T-helper 2 cell (primary cell): ENCODE results near the gene EIF2D.

Experiments used
- DNase-seq, 5 experiments: peaks; one replicate each; pipeline versions ENCODE4 v3.0.0 to v3.0.0-alpha.2; 2012 to 2022

Gene EIF2D

GRCh38 chr1:206569556-206569955 is 42.7 kb downstream of the EIF2D start:
- no peak for DNase-seq

- DNase-seq: no peak
Observed at GRCh38 chr1:206568779-206569352, 43.4 kb downstream of the EIF2D start.

- DNase-seq: no peak
Observed at GRCh38 chr1:206568256-206568655, 44.0 kb downstream of the EIF2D start.

GRCh38 chr1:206566999-206567398 is 45.3 kb downstream of the EIF2D start:
- DNase-seq: no peak

- no peak for DNase-seq
Observed at GRCh38 chr1:206565995-206566394, 46.3 kb downstream of the EIF2D start.

- peak in 1 of 5 experiments; percentile 45 for DNase-seq
Observed at GRCh38 chr1:206563367-206564207, 48.7 kb downstream of the EIF2D start.

GRCh38 chr1:206560007-206560716 is 52.1 kb downstream of the EIF2D start:
- no peak for DNase-seq

GRCh38 chr1:206559672-206559995 is 52.6 kb downstream of the EIF2D start:
- no peak for DNase-seq

GRCh38 chr1:206558794-206559671 is 53.2 kb downstream of the EIF2D start:
- DNase-seq: no peak

GRCh38 chr1:206557636-206558473 is 54.4 kb downstream of the EIF2D start:
- peak in 2 of 5 experiments; percentile 52 to 72 for DNase-seq

- DNase-seq: peak; percentile 66 to 95 (median 80)
Observed at GRCh38 chr1:206556750-206557635, 55.3 kb downstream of the EIF2D start.

GRCh38 chr1:206556047-206556749 is 56.1 kb downstream of the EIF2D start:
- DNase-seq: peak in 1 of 5 experiments; percentile 86

GRCh38 chr1:206555473-206555935 is 56.8 kb downstream of the EIF2D start:
- DNase-seq: peak in 2 of 5 experiments; percentile 50 to 64

- no peak for DNase-seq
Observed at GRCh38 chr1:206554701-206555472, 57.4 kb downstream of the EIF2D start.

GRCh38 chr1:206554211-206554610 is 58.1 kb downstream of the EIF2D start:
- no peak for DNase-seq

- peak in 4 of 5 experiments; percentile 53 to 97 (median 72) for DNase-seq
Observed at GRCh38 chr1:206551986-206552326, 60.3 kb downstream of the EIF2D start.

- DNase-seq: no peak
Observed at GRCh38 chr1:206551296-206551985, 60.8 kb downstream of the EIF2D start.

GRCh38 chr1:206550446-206550845 is 61.8 kb downstream of the EIF2D start:
- DNase-seq: no peak

GRCh38 chr1:206547104-206547503 is 65.2 kb downstream of the EIF2D start:
- DNase-seq: no peak
